Esophagus squamous epithelium (tissue), 4 donors: Measurements from ENCODE around the gene RBFOX2.

Experiments
- POLR2A ChIP-seq, 4 donors: fragments of 450-650 bp; IDR thresholded peaks; one replicate each; pipeline ENCODE4 v1.6.1; 2017; ENCODE audit warnings: antibody characterized with exemption in 4 of 4, mild to moderate bottlenecking in 4 of 4, moderate library complexity in 3 of 4
- TF ChIP-seq, protein P1 (sequence below), 6 experiments: fragments of 450-650 bp in 4 of 6; fragments of 200-600 bp in 2 of 6; sonication (generic) in 2 of 6; IDR thresholded peaks; one replicate each; pipeline ENCODE4 v1.5.1; 2016 to 2019; ENCODE audit warnings: antibody characterized with exemption in 6 of 6, mild to moderate bottlenecking in 4 of 6, moderate library complexity in 4 of 6

DNA sequence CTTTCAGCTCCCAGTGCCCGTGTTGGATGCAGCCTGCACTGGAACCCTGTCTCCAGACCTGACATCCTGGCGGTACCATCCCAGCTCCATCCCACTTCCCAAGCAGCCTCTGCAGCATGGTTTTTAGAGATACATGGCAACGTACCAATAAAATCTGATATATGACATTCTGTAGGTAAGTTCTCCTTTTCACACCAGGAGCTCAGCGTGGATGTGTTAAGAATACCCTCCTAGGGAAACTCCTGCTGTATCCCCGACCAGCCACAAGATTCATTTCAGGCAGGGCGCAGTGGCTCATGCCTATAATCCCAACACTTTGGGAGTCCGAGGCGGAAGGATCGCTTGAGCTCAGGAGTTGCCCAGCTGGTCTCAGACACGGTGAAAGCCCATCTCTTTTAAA, 295.6 kb downstream of the RBFOX2 start:
- TF ChIP-seq, protein P1, sequence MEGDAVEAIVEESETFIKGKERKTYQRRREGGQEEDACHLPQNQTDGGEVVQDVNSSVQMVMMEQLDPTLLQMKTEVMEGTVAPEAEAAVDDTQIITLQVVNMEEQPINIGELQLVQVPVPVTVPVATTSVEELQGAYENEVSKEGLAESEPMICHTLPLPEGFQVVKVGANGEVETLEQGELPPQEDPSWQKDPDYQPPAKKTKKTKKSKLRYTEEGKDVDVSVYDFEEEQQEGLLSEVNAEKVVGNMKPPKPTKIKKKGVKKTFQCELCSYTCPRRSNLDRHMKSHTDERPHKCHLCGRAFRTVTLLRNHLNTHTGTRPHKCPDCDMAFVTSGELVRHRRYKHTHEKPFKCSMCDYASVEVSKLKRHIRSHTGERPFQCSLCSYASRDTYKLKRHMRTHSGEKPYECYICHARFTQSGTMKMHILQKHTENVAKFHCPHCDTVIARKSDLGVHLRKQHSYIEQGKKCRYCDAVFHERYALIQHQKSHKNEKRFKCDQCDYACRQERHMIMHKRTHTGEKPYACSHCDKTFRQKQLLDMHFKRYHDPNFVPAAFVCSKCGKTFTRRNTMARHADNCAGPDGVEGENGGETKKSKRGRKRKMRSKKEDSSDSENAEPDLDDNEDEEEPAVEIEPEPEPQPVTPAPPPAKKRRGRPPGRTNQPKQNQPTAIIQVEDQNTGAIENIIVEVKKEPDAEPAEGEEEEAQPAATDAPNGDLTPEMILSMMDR (IDR thresholded peaks at IDR 0.05): no peak
- no peak for TF ChIP-seq POLR2A (IDR thresholded peaks at IDR 0.05)
